ENCODE data around the gene AFAP1L2.

The AFAP1L2 gene

DNA sequence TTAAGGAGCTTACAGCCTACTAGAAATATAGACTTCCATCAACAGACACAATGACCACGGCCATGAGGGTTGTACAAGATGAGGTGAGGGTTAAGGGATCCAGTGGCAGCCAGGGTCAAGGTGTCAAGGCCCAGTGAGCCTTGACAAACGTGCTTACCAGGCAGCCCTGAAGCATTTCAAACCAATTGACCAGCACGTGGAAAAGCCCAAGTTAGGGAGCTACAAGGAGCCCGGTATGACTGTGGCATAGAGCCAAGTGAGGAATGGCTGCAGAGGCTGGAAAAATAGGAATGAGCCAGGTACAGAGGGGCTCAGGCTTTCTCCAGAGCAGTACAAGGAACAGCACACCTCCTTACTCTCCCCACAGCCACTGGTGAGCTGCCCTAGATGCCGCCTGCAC lies 12.7 kb downstream of the AFAP1L2 start:
- no peak for DNase-seq (ENCODE audit: low read depth in 2 of 2)

DNA sequence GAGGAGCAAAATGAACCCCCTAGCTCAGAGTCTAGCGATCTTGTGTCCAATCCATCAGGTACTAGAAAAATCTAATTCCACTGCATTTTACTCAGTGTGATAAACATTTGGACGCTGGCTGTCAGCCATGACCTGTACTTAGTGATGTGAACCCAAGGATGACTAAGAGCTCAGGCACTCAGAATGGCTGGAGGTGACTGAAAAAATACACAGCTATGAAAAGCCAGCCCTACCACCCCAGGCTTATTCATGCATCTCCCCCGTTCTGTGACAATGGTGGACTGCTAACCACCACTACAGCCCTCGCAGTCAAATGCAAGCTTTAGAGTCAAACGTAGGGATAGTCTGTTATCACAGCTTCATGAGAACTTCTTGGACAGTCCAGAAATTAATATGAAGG lies 14.9 kb downstream of the AFAP1L2 start:
- no peak for DNase-seq (ENCODE audit: low read depth in 2 of 2)

DNA sequence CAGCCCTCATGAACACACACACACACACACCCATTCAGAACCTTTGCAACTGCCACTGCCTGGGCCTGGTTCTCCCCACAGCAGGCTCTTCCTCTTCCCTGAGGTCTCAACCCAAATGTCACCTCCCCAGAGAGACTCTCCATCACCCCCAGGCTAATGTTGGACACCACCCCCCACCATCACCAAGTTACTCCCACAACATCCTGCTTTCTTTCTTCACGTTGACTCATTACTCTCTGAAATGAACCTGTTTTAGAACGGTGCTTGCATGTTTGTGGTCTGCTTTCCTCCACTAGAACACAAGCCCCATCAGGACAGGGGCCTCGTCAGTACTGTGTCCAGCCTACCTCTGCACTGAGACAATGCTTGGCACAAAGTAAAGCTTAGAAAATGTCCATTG lies 16.0 kb downstream of the AFAP1L2 start:
- DNase-seq (ENCODE audit: low read depth in 2 of 2), result no peak

GRCh38 chr10:114387784-114388183 lies 16.5 kb downstream of the AFAP1L2 start:
- no peak for DNase-seq (ENCODE audit: low read depth in 2 of 2)

DNA sequence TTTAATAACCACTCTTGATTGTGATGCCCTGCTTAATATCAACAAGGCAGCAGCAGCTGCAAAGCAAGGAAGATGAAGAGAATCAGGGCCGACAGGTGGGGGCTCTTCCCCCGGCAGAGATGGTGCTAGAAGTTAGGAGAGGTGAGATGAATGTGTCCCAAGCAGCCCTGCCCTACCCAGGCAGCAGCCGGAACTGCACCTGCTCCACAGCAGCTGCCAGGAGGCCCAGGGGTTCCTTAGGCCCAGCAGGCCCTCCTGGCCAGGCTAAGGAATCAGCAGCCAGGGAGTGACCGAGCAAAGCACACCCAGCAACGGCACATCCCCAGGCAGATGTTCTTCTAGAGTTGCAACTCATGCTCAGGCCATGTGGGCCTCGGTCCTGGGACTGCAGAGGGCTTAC lies 17.9 kb downstream of the AFAP1L2 start:
- no peak for DNase-seq (ENCODE audit: low read depth in 2 of 2)

- DNase-seq (ENCODE audit: low read depth in 2 of 2), result no peak
Measured at GRCh38 chr10:114385557-114385956, 18.7 kb downstream of the AFAP1L2 start.

- DNase-seq (ENCODE audit: low read depth in 2 of 2), result no peak
Measured at GRCh38 chr10:114384601-114385000, 19.7 kb downstream of the AFAP1L2 start.

- no peak for DNase-seq (ENCODE audit: low read depth in 2 of 2)
Measured at GRCh38 chr10:114384181-114384580, 20.1 kb downstream of the AFAP1L2 start.

GRCh38 chr10:114380797-114381196 lies 23.5 kb downstream of the AFAP1L2 start:
- no peak for DNase-seq (ENCODE audit: low read depth in 2 of 2)

DNA sequence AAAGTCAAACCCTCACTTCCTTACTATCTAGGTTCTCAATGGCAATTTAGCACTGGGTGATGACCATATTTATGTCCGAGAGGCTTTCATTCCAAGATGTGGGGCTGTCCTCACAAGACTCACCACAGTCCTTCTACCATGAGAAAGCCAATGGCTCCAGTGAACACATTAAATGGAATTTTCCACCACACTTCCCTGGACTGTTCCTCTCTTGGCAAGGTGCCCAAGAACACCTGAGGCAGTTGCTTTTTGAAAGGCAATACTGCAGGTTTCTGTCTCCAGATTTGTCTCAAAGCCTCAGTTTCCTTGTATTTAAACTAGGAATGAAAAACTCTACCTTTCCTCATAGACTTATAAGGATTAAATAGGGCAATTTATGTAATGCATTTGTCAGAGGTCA lies 24.2 kb downstream of the AFAP1L2 start:
- no peak for DNase-seq (ENCODE audit: low read depth in 2 of 2)

- no peak for DNase-seq (ENCODE audit: low read depth in 2 of 2)
Measured at GRCh38 chr10:114379631-114380041, 24.7 kb downstream of the AFAP1L2 start.

GRCh38 chr10:114376523-114376922 lies 27.8 kb downstream of the AFAP1L2 start:
- DNase-seq (ENCODE audit: low read depth in 2 of 2), result no peak

DNA sequence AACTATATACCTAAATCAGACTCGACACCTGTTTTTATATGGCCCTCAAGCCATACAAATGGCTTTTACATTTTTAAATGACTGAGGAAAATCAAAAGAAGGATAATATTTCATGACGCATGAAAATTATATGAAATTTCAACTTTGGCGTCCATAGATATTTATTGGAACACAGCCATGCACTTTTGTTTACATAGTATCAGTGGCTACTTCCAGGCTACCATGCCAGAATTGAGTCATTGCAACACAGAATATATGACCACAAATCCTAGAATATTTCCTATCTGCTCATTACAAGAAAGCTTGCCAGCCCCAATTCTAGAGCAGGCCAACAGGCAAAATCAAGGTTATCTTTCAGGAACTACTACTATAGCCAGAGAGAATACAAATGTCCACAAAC lies 29.3 kb downstream of the AFAP1L2 start:
- no peak for DNase-seq (ENCODE audit: low read depth in 2 of 2)

- no peak for DNase-seq (ENCODE audit: low read depth in 2 of 2)
Measured at GRCh38 chr10:114374053-114374791, 30.1 kb downstream of the AFAP1L2 start.

DNA sequence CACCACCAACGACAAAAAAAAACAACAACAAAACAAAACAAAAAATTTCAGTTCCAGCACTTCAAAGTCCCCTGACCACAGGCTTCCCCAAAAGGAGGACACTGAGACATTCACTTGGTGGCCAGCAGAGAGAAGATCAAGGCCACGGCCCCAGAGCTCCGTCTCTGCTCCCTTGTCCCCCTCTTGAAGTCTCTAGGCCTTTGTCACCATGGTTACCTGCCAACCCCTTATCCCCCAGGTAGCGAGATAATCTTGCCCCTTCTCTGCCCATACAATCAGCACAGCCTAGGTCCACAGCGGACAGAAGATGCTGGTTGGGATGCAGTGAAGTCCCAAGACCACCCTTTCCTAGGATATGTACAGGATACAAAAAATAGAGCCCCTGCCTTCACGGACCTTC lies 30.7 kb downstream of the AFAP1L2 start:
- no peak for DNase-seq (ENCODE audit: low read depth in 2 of 2)

DNA sequence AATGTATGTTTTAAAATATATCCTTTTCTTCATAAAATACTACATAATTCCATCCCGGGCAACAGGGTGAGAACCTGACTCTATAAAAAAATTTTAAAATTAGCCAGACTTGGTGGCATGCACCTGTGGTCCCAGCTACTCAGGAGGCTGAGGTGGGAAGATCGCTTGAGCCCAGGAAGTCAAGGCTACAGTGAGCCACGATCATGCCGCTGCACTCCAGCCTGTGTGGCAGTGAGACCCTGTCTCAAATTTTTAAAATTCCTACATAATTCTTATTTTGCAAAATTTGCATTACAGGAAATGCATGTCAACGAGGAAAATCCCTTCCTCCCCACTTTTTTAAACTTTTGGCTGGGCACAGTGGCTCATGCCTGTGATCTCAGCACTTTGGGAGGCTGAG lies 31.3 kb downstream of the AFAP1L2 start:
- DNase-seq (ENCODE audit: low read depth in 2 of 2), result no peak

GRCh38 chr10:114372179-114372578 lies 32.1 kb downstream of the AFAP1L2 start:
- no peak for DNase-seq (ENCODE audit: low read depth in 2 of 2)

DNA sequence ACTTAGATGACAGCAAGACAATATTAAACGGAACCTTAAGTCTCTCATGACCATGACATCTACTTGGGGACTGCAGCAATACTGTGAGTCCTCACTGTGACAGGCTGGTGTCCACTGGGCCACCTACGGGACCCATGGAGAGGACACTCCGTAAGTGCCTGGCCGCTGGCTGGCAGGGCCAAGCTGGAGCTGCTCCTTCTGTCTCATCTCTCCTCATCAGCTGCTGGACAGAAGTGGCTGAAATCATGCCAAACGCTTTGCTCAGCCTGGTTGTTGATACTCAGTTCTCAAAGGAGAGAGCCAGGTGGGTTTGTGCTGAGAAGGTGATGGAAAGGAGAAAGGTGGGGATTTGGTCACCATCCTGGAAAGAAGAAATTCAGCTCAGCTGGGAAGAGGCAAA lies 33.3 kb downstream of the AFAP1L2 start:
- DNase-seq (ENCODE audit: low read depth in 2 of 2), result no peak

- no peak for DNase-seq (ENCODE audit: low read depth in 2 of 2)
Measured at GRCh38 chr10:114370199-114370598, 34.1 kb downstream of the AFAP1L2 start.

DNA sequence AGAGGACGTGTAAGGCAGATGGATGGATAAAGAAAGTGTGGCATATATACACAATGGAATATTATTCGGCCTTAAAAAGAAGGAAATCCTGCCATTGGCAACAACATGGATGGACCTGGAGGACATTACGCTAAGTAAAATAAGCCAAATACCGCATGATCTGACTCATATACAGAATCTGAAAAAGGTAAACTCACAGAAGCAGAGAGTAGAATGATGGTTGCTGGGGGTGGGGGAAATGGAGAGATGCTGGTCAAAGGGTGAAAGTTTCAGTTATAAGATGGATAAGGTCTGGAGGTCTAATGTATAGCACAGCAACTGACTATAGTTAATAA lies 36.3 kb downstream of the AFAP1L2 start:
- no peak for DNase-seq (ENCODE audit: low read depth in 2 of 2)

DNA sequence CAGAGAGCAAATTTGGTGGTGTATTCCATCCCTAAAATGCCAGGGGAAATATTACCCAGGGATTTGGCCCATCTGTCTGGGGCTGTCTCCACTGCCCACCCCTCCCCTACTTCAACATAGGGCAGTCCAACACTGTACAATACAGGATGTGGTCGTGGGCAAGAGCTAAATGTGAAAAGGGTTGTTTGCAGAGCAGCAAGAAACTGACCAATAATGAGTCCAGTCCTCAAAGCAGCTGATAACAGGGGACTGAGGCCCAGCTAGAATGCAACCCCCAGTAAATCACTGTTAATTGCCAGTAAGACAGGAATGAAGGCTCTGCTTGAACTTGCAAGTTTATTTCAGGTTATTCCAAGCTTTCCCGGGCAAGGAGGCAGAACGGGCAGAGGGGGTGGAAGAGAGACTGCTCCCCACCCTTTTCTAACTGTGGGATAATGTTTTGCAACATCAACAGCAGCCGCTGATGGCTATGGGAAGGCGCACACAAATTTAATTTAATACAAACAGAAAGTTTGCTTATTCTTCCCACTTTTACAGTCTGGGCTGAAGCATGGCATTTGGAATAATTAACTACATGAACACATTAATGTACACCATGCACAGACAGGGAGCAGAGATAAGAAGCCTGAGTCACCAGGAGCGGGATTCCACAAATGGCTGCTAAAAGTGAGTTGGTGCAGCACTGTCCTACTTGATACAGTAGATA lies 36.8 kb downstream of the AFAP1L2 start:
- no peak for DNase-seq (ENCODE audit: low read depth in 2 of 2)

- no peak for DNase-seq (ENCODE audit: low read depth in 2 of 2)
Measured at GRCh38 chr10:114364726-114365125, 39.6 kb downstream of the AFAP1L2 start.

- DNase-seq (ENCODE audit: low read depth in 2 of 2), result no peak
Measured at GRCh38 chr10:114363745-114364454, 40.4 kb downstream of the AFAP1L2 start.

Data from stimulated activated CD4-positive, alpha-beta T cell treated with anti-CD3 and anti-CD28 coated beads, Interleukin-1b, Interleukin-23, amount 100 ng/mL, for 4 hours (primary cell).